ENCODE results near the gene PTPN4. TPM values are rescaled to one million over a fixed set of nuclear protein-coding genes. Genes with fewer than 3 reads are reported as not detected.
"Not testable (repeated sequence)": the region's sequence is repeated elsewhere in the genome, so short reads cannot be mapped to it uniquely, and the experiment has no call there.

PTPN4 gene
- total RNA-seq, 1 experiment from 2014 or later = 34.3 TPM

GRCh38 chr2:119803101-119803500, 43.4 kb downstream of the PTPN4 start:
- DNase-seq (ENCODE audit: extremely low read depth, low read depth) = no peak

DNA sequence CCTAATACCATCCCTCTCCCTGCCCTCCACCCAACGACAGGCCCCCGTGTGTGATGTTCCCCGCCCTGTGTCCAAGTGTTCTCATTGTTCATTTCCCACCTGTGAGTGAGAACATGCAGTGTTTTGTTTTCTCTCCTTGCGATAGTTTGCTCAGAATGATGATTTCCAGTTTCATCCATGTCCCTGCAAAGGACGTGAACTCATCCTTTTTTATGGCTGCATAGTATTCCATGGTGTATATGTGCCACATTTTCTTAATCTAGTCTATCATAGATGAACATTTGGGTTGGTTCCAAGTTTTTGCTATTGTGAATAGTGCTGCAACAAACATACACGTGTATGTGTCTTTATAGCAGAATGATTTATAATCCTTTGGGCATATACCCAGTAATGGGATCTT, 44.7 kb downstream of the PTPN4 start:
- DNase-seq (ENCODE audit: extremely low read depth, low read depth) = not testable (repeated sequence)

- DNase-seq (ENCODE audit: extremely low read depth, low read depth) = peak; percentile 20
Observed at GRCh38 chr2:119808516-119809147, 48.9 kb downstream of the PTPN4 start.

- peak; percentile 28 for DNase-seq (ENCODE audit: extremely low read depth, low read depth)
Observed at GRCh38 chr2:119809339-119810048, 49.8 kb downstream of the PTPN4 start.

DNA sequence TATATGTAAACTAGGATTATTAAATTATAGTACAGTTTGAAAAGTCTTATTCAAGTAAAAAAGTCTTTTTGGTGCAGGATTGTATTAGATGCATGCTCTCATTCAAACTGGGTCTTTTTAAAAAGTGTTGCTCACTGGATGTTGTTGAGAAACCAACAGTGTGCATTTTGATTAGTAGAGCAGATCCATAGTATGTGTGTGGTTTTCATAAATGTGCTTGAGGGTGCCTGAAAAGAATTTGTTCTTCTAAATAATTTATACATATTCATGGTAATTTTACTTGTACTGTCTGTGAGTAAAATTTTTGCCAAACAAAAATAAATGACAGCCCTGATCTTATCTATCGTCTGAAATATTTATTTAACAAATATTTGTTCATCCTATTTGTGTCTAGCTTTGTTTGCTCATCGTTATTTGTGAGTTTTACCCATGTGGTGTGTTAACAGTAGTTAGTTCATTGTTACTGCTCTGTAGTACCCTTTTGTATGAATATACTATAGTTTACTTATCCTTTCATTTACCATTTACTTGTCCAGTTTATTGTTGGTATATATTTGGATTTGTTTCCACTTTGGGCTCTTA, 50.4 kb downstream of the PTPN4 start:
- DNase-seq (ENCODE audit: extremely low read depth, low read depth) = no peak

GRCh38 chr2:119814216-119814615, 54.5 kb downstream of the PTPN4 start:
- DNase-seq (ENCODE audit: extremely low read depth, low read depth) = no peak

GRCh38 chr2:119818792-119819191, 59.1 kb downstream of the PTPN4 start:
- DNase-seq (ENCODE audit: extremely low read depth, low read depth) = no peak

DNA sequence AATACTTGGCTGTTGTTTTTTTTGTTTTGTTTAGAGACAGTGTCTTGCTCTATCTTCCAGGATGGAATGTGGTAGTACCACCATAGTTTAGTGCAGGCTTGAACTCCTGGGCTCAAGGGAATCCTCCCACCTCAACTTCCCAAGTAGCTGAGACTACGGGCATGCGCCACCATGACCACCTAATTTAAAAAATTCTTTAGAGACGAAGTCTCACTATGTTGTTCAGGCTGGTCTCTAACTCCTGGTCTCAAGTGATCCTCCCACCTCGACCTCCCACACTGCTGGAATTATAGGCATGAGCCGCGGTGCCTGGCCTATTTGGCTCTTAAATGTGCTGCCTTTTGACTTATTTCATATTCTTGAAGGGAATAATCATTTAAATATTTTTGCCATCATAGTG, 60.1 kb downstream of the PTPN4 start:
- DNase-seq (ENCODE audit: extremely low read depth, low read depth) = no peak

DNA sequence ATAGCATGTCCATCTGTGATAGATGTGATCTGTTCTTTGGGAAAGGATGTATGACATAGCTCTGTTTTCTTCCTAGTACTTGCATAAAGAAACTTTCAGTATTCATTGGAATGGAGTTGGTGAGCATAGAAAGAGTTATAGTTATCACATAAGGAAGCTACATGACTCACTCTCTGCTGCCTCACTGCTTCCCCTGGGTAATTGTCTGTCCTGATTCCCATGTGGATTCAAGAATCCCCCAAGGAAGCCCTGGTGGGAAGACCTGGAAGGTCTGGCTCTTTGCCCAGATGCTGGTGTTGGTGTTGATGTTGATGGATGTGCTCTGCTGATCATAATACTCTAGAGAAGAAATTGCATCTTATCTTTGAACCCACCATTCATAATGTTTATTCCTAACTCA, 60.6 kb downstream of the PTPN4 start:
- peak; percentile 12 for DNase-seq (ENCODE audit: extremely low read depth, low read depth)

- DNase-seq (ENCODE audit: extremely low read depth, low read depth) = no peak
Observed at GRCh38 chr2:119821266-119821665, 61.5 kb downstream of the PTPN4 start.

DNA sequence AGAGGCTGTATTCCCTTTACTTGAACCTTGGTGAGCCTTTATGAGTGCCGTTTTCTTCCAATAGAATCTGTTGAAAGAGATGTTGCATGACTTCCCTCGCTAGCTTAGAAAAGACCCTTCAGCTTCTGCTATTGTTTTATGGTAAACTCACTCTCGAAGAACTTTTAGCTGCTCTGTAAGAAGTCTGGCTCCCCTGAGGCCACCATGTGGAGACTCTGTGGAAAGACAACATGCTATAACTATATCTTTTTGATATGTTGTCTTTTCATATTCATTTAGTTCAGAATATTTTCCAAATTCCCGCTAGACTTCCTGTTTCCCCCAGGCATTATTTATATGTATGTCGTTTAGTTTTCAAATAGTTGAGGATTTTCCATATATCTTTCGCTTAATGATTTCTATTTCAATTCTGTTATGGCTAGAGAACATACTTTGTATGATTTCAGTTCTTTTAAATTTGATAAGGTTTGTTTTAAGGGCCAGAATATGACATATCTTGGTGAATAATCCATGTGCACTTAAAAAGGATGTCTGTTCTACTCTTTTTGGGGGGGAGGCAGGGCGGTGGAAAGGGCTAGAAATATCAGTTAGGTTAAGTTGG, 64.1 kb downstream of the PTPN4 start:
- peak; percentile 30 for DNase-seq (ENCODE audit: extremely low read depth, low read depth)

- DNase-seq (ENCODE audit: extremely low read depth, low read depth) = peak; percentile 45
Observed at GRCh38 chr2:119826370-119826961, 66.7 kb downstream of the PTPN4 start.

DNA sequence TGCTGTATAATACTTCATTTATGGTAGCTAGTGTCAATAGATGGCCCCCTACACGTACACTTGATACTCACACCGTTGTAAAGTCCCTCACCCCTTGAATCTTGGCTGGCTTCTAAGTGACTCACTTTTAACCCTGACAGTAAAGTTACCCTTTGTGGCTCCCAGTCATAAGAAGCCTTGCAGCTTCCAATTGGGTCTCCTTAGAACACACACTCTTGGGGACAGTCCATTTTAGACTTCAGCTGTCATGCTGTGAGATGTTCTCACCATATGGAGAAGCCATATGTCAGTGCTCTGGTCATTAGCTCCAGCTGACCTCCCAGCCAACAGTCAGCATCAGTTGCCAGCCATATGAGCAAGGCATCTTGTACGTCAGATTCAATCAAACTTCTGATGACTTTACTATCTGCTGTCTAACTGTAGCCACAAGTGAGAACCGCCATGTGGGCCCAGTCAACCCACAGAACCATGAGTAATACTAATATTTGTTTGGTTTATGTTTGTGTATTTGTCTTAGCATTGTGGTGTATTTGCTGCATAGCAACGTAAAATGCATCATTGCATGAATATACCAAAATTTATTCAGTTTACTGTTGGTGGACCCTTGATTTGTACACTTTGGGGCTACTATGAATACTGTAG, 68.3 kb downstream of the PTPN4 start:
- DNase-seq (ENCODE audit: extremely low read depth, low read depth) = no peak

DNA sequence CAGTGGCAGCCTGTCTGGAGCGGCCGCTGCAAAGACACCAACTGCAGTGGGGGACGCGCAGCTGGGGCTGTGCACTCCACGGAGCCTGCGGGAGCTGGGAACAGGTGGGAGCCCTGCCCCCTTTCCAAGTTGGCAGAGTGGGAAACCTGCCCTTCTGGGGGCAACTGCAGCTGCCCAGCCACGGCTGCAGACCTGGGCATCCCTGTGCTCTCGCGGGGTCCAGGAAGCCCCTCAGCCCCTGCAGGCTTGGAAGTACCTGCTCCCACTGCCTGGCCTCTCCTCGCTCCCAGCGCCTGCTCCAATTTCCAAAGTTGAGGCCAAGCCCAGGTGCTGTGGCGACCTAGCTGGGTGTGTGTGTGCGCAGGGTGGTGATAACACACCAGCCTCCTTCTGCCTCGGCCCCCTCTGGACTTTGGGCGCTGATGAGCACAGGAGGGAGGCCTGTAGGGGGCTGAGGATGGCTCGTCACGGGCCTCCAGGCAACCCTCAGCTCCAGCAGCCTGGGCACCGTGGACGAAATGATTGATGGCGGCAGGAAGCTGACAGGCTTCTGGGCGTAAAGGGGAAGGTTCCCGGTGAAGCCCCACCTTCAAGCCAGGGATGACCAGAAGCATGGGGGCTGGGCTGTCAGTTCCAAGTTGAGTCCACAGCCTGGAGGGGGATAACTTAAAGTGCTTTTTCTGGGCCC, 76.9 kb downstream of the PTPN4 start:
- DNase-seq (ENCODE audit: extremely low read depth, low read depth) = no peak

GRCh38 chr2:119837350-119837749, 77.6 kb downstream of the PTPN4 start:
- DNase-seq (ENCODE audit: extremely low read depth, low read depth) = no peak

GRCh38 chr2:119837759-119838158, 78.0 kb downstream of the PTPN4 start:
- DNase-seq (ENCODE audit: extremely low read depth, low read depth) = no peak

DNA sequence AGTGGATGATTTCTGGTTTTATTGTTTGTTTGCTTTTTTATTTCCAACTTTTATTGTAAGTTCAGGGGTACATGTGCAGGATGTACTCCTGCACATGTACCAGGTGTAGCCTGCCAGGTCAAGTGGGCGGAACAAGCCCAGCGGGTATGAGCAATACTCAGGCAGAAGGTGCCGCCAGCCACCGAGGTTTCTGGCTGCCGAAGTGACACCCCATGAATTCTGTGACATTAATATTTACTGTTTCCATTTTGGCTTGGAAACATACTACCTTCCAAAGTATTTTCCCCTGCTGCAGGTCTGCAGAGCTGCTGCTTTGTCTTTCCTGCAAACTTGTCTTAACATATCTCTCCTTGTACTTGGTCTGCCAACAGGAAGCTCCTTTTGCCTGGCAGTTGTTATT, 78.5 kb downstream of the PTPN4 start:
- no peak for DNase-seq (ENCODE audit: extremely low read depth, low read depth)

GRCh38 chr2:119841550-119841949, 81.8 kb downstream of the PTPN4 start:
- DNase-seq (ENCODE audit: extremely low read depth, low read depth) = no peak

- no peak for DNase-seq (ENCODE audit: extremely low read depth, low read depth)
Observed at GRCh38 chr2:119846021-119846420, 86.3 kb downstream of the PTPN4 start.

DNA sequence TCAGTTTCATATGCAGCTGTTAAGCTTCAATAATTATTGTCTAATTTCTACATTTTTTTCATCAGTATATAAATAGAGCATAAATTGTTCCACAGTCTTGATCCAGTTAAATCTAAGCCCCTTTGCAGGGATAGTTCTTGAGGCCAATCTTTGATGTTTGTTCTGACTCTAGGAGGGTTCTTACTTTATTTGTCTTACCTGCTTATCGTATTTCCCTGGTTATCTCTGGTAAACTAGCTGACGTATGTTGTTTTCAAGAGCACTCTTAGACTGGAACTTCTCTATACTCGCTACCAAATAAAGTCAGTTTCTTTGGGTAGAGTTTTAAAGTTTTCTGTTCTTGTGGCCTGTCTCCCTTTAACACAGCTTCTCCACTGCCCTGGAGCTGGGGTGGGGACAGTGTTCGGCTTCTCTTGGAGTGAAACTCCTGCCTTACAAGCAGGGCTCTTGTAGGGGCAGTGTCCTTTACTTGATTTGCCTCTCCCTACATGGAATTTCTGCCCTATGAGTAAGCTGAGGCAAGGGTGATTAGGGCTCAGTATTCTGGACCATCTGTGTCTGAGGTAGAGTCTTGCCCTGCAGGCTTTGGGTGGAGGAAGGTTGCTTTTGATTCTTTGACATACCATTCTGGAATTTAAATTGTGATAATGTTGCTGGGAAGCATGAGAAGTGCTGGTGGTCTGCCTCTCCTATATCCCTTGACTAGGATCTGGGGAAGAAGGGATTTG, 90.3 kb downstream of the PTPN4 start:
- DNase-seq (ENCODE audit: extremely low read depth, low read depth) = no peak

Measured in NCI-H460 (cell line).